Measurements from ENCODE around the gene AMN1.

The AMN1 gene

GRCh38 chr12:31664038-31664437, 64.8 kb downstream of the AMN1 start:
- Histone ChIP-seq H3K27me3 (ENCODE audit: control insufficient read depth, insufficient read depth, low read length) (no peaks in the 10 kb centered on the region), H3K9ac (ENCODE audit: low read depth, low read length) (no peak overlapping the region), H3K4me1 (ENCODE audit: control insufficient read depth, insufficient read depth, low read length) (no peaks in the 10 kb centered on the region), H3K9me3 (ENCODE audit: control insufficient read depth, insufficient read depth, low read length) (peaks cover 3% of the 10 kb centered on the region), H3K4me3 (ENCODE audit: low read depth, low read length) (no peak overlapping the region), H3K36me3 (ENCODE audit: control insufficient read depth, insufficient read depth, low read length) (no peaks in the 10 kb centered on the region)

DNA sequence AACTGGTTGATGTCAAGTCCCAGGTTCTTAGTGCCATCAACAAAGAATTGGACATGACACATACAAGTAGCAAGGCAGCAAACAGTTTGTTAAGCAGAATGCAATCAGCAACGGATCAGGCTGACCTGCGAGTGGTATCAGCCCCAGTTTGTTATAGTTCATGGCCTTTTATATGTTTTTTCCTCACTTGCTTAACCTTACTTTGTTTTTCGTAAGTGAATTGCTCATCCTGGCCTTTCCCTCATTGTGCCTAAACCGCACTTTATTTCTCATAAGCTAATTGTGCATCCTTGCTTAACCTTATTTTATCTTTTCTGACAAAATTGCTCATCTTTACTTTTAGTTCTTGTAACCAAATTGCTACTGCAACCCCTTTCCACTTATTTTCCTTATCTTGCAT, 65.2 kb downstream of the AMN1 start:
- Histone ChIP-seq H3K27me3 (ENCODE audit: control insufficient read depth, insufficient read depth, low read length) (no peaks in the 10 kb centered on the region), H3K9ac (ENCODE audit: low read depth, low read length) (no peak overlapping the region), H3K36me3 (ENCODE audit: control insufficient read depth, insufficient read depth, low read length) (no peaks in the 10 kb centered on the region), H3K4me3 (ENCODE audit: low read depth, low read length) (no peak overlapping the region), H3K9me3 (ENCODE audit: control insufficient read depth, insufficient read depth, low read length) (peaks cover 3% of the 10 kb centered on the region), H3K4me1 (ENCODE audit: control insufficient read depth, insufficient read depth, low read length) (peaks cover under 1% of the 10 kb centered on the region)

DNA sequence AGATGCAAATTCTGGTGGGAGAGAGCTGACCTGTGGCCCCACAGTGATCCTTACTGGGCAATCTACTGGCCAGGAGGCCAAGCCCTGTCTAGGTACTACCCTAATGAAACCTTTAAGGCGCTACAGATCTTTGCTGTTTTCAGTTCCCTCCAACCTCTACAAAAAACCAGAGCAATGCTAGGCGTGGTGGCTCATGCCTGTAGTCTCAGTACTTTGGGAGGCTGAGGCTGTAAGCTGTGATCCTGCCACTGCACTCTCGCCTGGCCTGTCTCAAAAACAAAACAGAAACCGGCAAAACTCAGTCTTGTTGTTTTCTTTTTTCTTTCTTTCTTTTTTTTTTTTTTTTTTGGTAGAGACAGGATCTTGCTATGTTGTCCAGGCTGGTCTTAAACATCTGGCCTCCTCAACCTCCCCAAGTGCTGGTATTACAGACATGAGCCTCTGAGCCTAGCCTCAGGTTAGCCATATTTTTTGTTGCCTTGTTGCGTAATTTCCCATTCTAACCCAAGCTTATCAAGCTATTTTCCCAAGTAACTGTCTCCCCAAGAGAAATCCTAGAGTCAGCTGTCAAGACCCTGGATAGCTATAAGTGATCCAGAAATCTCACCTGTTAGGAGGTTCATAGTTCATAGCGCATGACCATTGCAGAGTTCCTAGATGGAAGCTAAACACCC, 66.5 kb downstream of the AMN1 start:
- Histone ChIP-seq H3K9me3 (ENCODE audit: control insufficient read depth, insufficient read depth, low read length) (peaks cover 3% of the 10 kb centered on the region), H3K4me1 (ENCODE audit: control insufficient read depth, insufficient read depth, low read length) (peaks cover 2% of the 10 kb centered on the region), H3K9ac (ENCODE audit: low read depth, low read length) (no peak overlapping the region), H3K36me3 (ENCODE audit: control insufficient read depth, insufficient read depth, low read length) (no peaks in the 10 kb centered on the region), H3K4me3 (ENCODE audit: low read depth, low read length) (no peak overlapping the region), H3K27me3 (ENCODE audit: control insufficient read depth, insufficient read depth, low read length) (no peaks in the 10 kb centered on the region)

GRCh38 chr12:31659087-31659942, 69.5 kb downstream of the AMN1 start, which contains the start of gene ETFBKMT:
ETFBKMT (plus strand) TSS chr12:31659688; CDS start chr12:31661954, 2,266 bp downstream.
- Histone ChIP-seq H3K9me3 (ENCODE audit: control insufficient read depth, insufficient read depth, low read length) (no peaks in the 10 kb centered on the region), H3K4me3 (ENCODE audit: low read depth, low read length) (peak within 1 kb of the TSS; percentile 68), H3K27me3 (ENCODE audit: control insufficient read depth, insufficient read depth, low read length) (no peaks in the 10 kb centered on the region), H3K4me1 (ENCODE audit: control insufficient read depth, insufficient read depth, low read length) (peaks cover 2% of the 10 kb centered on the region), H3K36me3 (ENCODE audit: control insufficient read depth, insufficient read depth, low read length) (no peaks in the 10 kb centered on the region), H3K9ac (ENCODE audit: low read depth, low read length) (peak within 1 kb of the TSS; percentile 50)

GRCh38 chr12:31658471-31659086, 70.2 kb downstream of the AMN1 start:
- peak overlapping the region; percentile 68 for H3K4me3 ChIP-seq (ENCODE audit: low read depth, low read length)
- peaks cover 2% of the 10 kb centered on the region for H3K4me1 ChIP-seq (ENCODE audit: control insufficient read depth, insufficient read depth, low read length)

DNA sequence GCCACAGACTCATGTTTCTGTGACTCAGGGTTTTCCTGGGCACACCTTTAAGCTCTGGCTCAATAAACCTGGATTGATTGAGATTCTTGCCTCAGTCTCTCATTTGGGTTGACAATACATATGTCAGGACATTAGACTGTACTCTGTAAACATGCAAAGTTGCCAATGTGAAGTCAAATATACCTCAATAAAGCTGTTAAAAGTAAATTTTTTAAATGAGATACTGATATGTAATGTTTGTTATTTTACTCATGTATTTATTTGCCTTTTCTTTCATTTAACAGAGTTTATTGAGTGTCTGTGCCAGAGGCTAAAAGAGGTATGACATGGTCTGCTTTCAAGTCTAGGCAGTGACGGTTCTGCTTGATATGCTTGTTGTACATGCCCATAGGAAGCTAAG, 73.0 kb downstream of the AMN1 start:
- no peak overlapping the region for H3K9ac ChIP-seq (ENCODE audit: low read depth, low read length)
- peaks cover 2% of the 10 kb centered on the region for H3K4me1 ChIP-seq (ENCODE audit: control insufficient read depth, insufficient read depth, low read length)
- no peaks in the 10 kb centered on the region for H3K27me3 ChIP-seq (ENCODE audit: control insufficient read depth, insufficient read depth, low read length)
- no peaks in the 10 kb centered on the region for H3K9me3 ChIP-seq (ENCODE audit: control insufficient read depth, insufficient read depth, low read length)
- H3K4me3 ChIP-seq (ENCODE audit: low read depth, low read length) = no peak overlapping the region
- H3K36me3 ChIP-seq (ENCODE audit: control insufficient read depth, insufficient read depth, low read length) = no peaks in the 10 kb centered on the region

More at GRCh38 chr12:31658471-31659086, 70.2 kb downstream of the AMN1 start:
- no peaks in the 10 kb centered on the region for H3K9me3 ChIP-seq (ENCODE audit: control insufficient read depth, insufficient read depth, low read length)
- no peaks in the 10 kb centered on the region for H3K27me3 ChIP-seq (ENCODE audit: control insufficient read depth, insufficient read depth, low read length)
- H3K36me3 ChIP-seq (ENCODE audit: control insufficient read depth, insufficient read depth, low read length) = no peaks in the 10 kb centered on the region
- H3K9ac ChIP-seq (ENCODE audit: low read depth, low read length) = peak overlapping the region; percentile 50

GRCh38 chr12:31655208-31655607, 73.6 kb downstream of the AMN1 start:
- H3K36me3 ChIP-seq (ENCODE audit: control insufficient read depth, insufficient read depth, low read length) = no peaks in the 10 kb centered on the region
- H3K9me3 ChIP-seq (ENCODE audit: control insufficient read depth, insufficient read depth, low read length) = no peaks in the 10 kb centered on the region
- no peak overlapping the region for H3K9ac ChIP-seq (ENCODE audit: low read depth, low read length)
- no peaks in the 10 kb centered on the region for H3K27me3 ChIP-seq (ENCODE audit: control insufficient read depth, insufficient read depth, low read length)
- H3K4me1 ChIP-seq (ENCODE audit: control insufficient read depth, insufficient read depth, low read length) = peaks cover 2% of the 10 kb centered on the region
- no peak overlapping the region for H3K4me3 ChIP-seq (ENCODE audit: low read depth, low read length)

DNA sequence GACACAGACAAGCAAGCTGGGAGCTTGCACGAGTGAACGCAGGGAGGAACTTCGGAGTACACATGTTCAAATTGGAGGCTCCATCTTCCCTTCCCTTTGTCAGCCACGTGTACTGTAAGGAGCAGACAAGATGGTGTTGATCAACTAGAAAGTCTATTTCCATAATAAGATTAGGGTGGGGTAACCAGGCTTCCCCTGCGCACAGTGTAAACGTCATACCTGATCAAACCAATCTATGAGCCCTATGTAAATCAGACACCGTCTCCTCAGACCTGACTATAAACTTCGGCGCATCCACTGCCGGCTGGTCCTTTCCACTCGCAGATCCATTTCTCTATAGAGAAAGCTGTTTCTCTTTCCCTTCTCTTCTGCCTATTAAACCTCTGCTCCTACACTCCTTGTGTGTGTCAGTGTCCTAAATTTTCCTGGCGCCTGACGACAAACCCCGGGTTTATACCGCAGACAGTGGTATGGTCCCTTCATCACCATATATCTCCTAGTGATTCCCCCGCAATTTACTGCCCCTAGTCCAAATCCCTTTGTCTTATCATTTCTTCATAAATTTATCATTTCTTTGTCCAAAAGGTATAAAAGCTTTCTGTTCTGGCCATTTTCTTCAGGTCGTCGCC, 76.8 kb downstream of the AMN1 start:
- Histone ChIP-seq H3K4me3 (ENCODE audit: low read depth, low read length) (no peak overlapping the region), H3K9ac (ENCODE audit: low read depth, low read length) (no peak overlapping the region), H3K27me3 (ENCODE audit: control insufficient read depth, insufficient read depth, low read length) (no peaks in the 10 kb centered on the region), H3K4me1 (ENCODE audit: control insufficient read depth, insufficient read depth, low read length) (no peaks in the 10 kb centered on the region), H3K36me3 (ENCODE audit: control insufficient read depth, insufficient read depth, low read length) (no peaks in the 10 kb centered on the region), H3K9me3 (ENCODE audit: control insufficient read depth, insufficient read depth, low read length) (no peaks in the 10 kb centered on the region)

DNA sequence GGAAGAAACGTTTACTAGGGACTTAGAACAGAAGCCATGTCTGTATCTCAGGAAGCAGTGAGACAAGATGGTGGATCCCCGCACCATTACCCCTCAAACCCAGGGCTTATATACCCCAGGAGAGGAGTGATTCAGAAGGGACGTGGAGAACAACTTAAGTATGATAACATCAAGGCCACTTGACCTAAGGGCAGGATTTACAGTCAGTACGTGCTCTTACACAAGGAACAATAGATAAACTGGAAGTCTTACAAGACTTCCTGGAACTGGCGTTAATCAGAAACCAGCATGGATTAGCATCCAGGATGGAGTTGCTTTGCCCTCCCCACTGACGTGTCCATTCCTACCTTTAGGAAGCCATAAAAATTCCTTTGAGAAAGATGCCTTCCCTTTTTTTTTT, 77.9 kb downstream of the AMN1 start:
- Histone ChIP-seq H3K9ac (ENCODE audit: low read depth, low read length) (no peak overlapping the region), H3K4me3 (ENCODE audit: low read depth, low read length) (no peak overlapping the region), H3K36me3 (ENCODE audit: control insufficient read depth, insufficient read depth, low read length) (no peaks in the 10 kb centered on the region), H3K9me3 (ENCODE audit: control insufficient read depth, insufficient read depth, low read length) (no peaks in the 10 kb centered on the region), H3K4me1 (ENCODE audit: control insufficient read depth, insufficient read depth, low read length) (no peaks in the 10 kb centered on the region), H3K27me3 (ENCODE audit: control insufficient read depth, insufficient read depth, low read length) (no peaks in the 10 kb centered on the region)

- Histone ChIP-seq H3K4me3 (ENCODE audit: low read depth, low read length) (no peak overlapping the region), H3K9ac (ENCODE audit: low read depth, low read length) (no peak overlapping the region), H3K27me3 (ENCODE audit: control insufficient read depth, insufficient read depth, low read length) (no peaks in the 10 kb centered on the region), H3K4me1 (ENCODE audit: control insufficient read depth, insufficient read depth, low read length) (no peaks in the 10 kb centered on the region), H3K9me3 (ENCODE audit: control insufficient read depth, insufficient read depth, low read length) (no peaks in the 10 kb centered on the region), H3K36me3 (ENCODE audit: control insufficient read depth, insufficient read depth, low read length) (no peaks in the 10 kb centered on the region)
Observed at GRCh38 chr12:31647086-31647491, 81.7 kb downstream of the AMN1 start.

DNA sequence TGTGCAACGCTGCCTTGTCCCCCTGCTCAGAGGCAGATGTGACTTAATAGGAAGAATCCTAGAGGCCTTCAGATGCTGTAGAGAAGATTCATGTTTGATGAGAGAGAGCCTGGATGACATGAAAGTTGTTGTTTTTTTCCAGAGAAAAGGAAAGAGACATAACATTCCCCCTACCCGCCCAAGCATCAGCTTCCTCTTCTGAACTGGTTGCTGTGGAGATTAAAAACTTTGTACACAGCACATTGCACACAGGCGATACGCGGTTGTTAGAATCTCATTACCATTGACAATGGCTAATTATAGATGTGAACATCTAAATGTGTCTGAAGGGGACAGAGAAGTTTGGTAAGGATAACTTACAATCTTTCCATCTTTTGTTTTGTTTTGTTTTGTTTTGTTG, 82.9 kb downstream of the AMN1 start:
- Histone ChIP-seq H3K9ac (ENCODE audit: low read depth, low read length) (no peak overlapping the region), H3K9me3 (ENCODE audit: control insufficient read depth, insufficient read depth, low read length) (no peaks in the 10 kb centered on the region), H3K4me3 (ENCODE audit: low read depth, low read length) (no peak overlapping the region), H3K4me1 (ENCODE audit: control insufficient read depth, insufficient read depth, low read length) (no peaks in the 10 kb centered on the region), H3K36me3 (ENCODE audit: control insufficient read depth, insufficient read depth, low read length) (no peaks in the 10 kb centered on the region), H3K27me3 (ENCODE audit: control insufficient read depth, insufficient read depth, low read length) (no peaks in the 10 kb centered on the region)
